ENCODE measurements around the gene ATXN7L1. TPM values are rescaled to one million over a fixed set of nuclear protein-coding genes. Genes with fewer than 3 reads are reported as not detected.

ATXN7L1 gene
- total and polyA plus RNA-seq, 2 donors (not counting 1 experiment from before 2014, with no cell fraction given), result 7.1 to 40.6 TPM

- ChIA-PET POLR2A (no interaction called here), CTCF (interaction anchor here (1.7 kb wide), 1 partner anchor 163 kb away, joined by 7 read pairs; no protein-coding TSS in a partner anchor)
- no peak overlapping the region for H3K9ac ChIP-seq (ENCODE audit: low read length)
- no peak overlapping the region for H3K4me2 ChIP-seq (replicated peaks; ENCODE audit: low read depth, low read length, poor library complexity, severe bottlenecking)
- Mint-ChIP-seq H3K9me3 (ENCODE audit: insufficient read depth) (no peaks in the 10 kb centered on the region), H3K4me3 (no peak overlapping the region), H3K27ac (no peak overlapping the region), H3K27me3 (peaks cover 17% of the 10 kb centered on the region), H3K4me1 (peaks cover 7% of the 10 kb centered on the region)
- H3K79me2 ChIP-seq (ENCODE audit: control insufficient read depth, insufficient read depth, low read length), result no peaks in the 10 kb centered on the region
- intact Hi-C loops (cut with micrococcal nuclease), result no loop called here
- 92% methylated on average over 2 of the region's 5 CpGs for WGBS (ENCODE audit: insufficient coverage)
- no peak overlapping the region for H2AFZ ChIP-seq (ENCODE audit: insufficient read depth, low read depth, low read length, poor library complexity, severe bottlenecking)
- TF ChIP-seq CTCF (IDR thresholded peaks at IDR 0.05) (no peak), EZH2 (IDR thresholded peaks at IDR 0.05; ENCODE audit: borderline replicate concordance, insufficient read depth, low read depth, low read length, poor library complexity, severe bottlenecking) (no peak)
- H3K4me3 ChIP-seq (ENCODE audit: control extremely low read depth in 1 of 5, extremely low read depth in 1 of 5, insufficient read depth in 1 of 5, low read depth in 2 of 5, low read length in 4 of 5), result no peak overlapping the region
- peaks cover 0 to 5% (median 0%) of the 10 kb centered on the region in 4 experiments for H3K27me3 ChIP-seq (replicated peaks in 1 of 4; ENCODE audit: control extremely low read depth in 1 of 4, control insufficient read depth in 3 of 4, insufficient read depth in 4 of 4, low read length in 3 of 4)
- H3K4me1 ChIP-seq (ENCODE audit: control insufficient read depth in 2 of 2, insufficient read depth in 2 of 2, low read length in 2 of 2), result peaks cover 7 to 8% of the 10 kb centered on the region in 2 donors
- DNase-seq (no peak), ATAC-seq (ENCODE audit: low read depth) (no peak)
- no peak overlapping the region for H3K27ac ChIP-seq (ENCODE audit: low read length in 2 of 2)
- no peaks in the 10 kb centered on the region for H3K36me3 ChIP-seq (replicated peaks in 1 of 2; ENCODE audit: control extremely low read depth in 1 of 2, control insufficient read depth in 1 of 2, extremely low read depth in 1 of 2, insufficient read depth in 2 of 2, low read length in 1 of 2)
- no peaks in the 10 kb centered on the region for H4K20me1 ChIP-seq (ENCODE audit: control insufficient read depth, insufficient read depth, low read length, poor library complexity, severe bottlenecking)
- peaks cover 0 to 3% (median 0%) of the 10 kb centered on the region in 3 donors for H3K9me3 ChIP-seq (ENCODE audit: control extremely low read depth in 1 of 3, control insufficient read depth in 2 of 3, insufficient read depth in 1 of 3, low read length in 2 of 3)
These were observed 55.9 kb downstream of the ATXN7L1 start for GRCh38 chr7:105820363-105821066.

GRCh38 chr7:105819559-105819958 lies 56.8 kb downstream of the ATXN7L1 start:
- no peak overlapping the region for H3K9ac ChIP-seq (ENCODE audit: low read length)
- H3K36me3 ChIP-seq (replicated peaks in 1 of 2; ENCODE audit: control extremely low read depth in 1 of 2, control insufficient read depth in 1 of 2, extremely low read depth in 1 of 2, insufficient read depth in 2 of 2, low read length in 1 of 2), result no peaks in the 10 kb centered on the region
- peaks cover 0 to 5% (median 0%) of the 10 kb centered on the region in 4 experiments for H3K27me3 ChIP-seq (replicated peaks in 1 of 4; ENCODE audit: control extremely low read depth in 1 of 4, control insufficient read depth in 3 of 4, insufficient read depth in 4 of 4, low read length in 3 of 4)
- CTCF ChIA-PET, result interaction anchor here (1.7 kb wide), 1 partner anchor 162 kb away, joined by 7 read pairs; no protein-coding TSS in a partner anchor
- intact Hi-C loops (cut with micrococcal nuclease), result no loop called here
- Mint-ChIP-seq H3K27me3 (peaks cover 11% of the 10 kb centered on the region), H3K4me3 (no peak overlapping the region), H3K27ac (no peak overlapping the region), H3K4me1 (peaks cover 9% of the 10 kb centered on the region), H3K9me3 (ENCODE audit: insufficient read depth) (no peaks in the 10 kb centered on the region)
- ATAC-seq (ENCODE audit: low read depth) (no peak), DNase-seq (no peak)
- H3K4me3 ChIP-seq (ENCODE audit: control extremely low read depth in 1 of 5, extremely low read depth in 1 of 5, insufficient read depth in 1 of 5, low read depth in 2 of 5, low read length in 4 of 5), result no peak overlapping the region
- H4K20me1 ChIP-seq (ENCODE audit: control insufficient read depth, insufficient read depth, low read length, poor library complexity, severe bottlenecking), result no peaks in the 10 kb centered on the region
- H3K9me3 ChIP-seq (ENCODE audit: control extremely low read depth in 1 of 3, control insufficient read depth in 2 of 3, insufficient read depth in 1 of 3, low read length in 2 of 3), result peaks cover 0 to 3% (median 0%) of the 10 kb centered on the region in 3 donors
- no peaks in the 10 kb centered on the region for H3K79me2 ChIP-seq (ENCODE audit: control insufficient read depth, insufficient read depth, low read length)
- WGBS (ENCODE audit: insufficient coverage), result 98% methylated on average over 18 of the region's 18 CpGs
- POLR2A ChIA-PET, result interaction anchor here (0.8 kb wide), 1 partner anchor 446 kb away, joined by 3 read pairs; no protein-coding TSS in a partner anchor
- peaks cover 7 to 8% of the 10 kb centered on the region in 2 donors for H3K4me1 ChIP-seq (ENCODE audit: control insufficient read depth in 2 of 2, insufficient read depth in 2 of 2, low read length in 2 of 2)
- no peak overlapping the region for H3K4me2 ChIP-seq (replicated peaks; ENCODE audit: low read depth, low read length, poor library complexity, severe bottlenecking)
- H2AFZ ChIP-seq (ENCODE audit: insufficient read depth, low read depth, low read length, poor library complexity, severe bottlenecking), result no peak overlapping the region
- no peak for TF ChIP-seq CTCF (IDR thresholded peaks at IDR 0.05)
- no peak for TF ChIP-seq EZH2 (IDR thresholded peaks at IDR 0.05; ENCODE audit: borderline replicate concordance, insufficient read depth, low read depth, low read length, poor library complexity, severe bottlenecking)
- no peak overlapping the region for H3K27ac ChIP-seq (ENCODE audit: low read length in 2 of 2)
